ENCODE data around the gene PCDHB3.
"Not testable (repeated sequence)": the region's sequence is repeated elsewhere in the genome, so short reads cannot be mapped to it uniquely, and the experiment has no call there.

PCDHB3 gene

DNA sequence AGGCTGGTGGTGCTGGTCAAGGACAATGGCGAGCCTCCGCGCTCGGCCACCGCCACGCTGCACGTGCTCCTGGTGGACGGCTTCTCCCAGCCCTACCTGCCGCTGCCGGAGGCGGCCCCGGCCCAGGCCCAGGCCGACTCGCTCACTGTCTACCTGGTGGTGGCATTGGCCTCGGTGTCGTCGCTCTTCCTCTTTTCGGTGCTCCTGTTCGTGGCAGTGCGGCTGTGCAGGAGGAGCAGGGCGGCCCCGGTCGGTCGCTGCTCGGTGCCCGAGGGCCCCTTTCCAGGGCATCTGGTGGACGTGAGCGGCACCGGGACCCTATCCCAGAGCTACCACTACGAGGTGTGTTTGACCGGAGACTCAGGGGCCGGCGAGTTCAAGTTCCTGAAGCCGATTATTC lies 37.1 kb downstream of the PCDHB3 start:
- not testable (repeated sequence) for DNase-seq

DNA sequence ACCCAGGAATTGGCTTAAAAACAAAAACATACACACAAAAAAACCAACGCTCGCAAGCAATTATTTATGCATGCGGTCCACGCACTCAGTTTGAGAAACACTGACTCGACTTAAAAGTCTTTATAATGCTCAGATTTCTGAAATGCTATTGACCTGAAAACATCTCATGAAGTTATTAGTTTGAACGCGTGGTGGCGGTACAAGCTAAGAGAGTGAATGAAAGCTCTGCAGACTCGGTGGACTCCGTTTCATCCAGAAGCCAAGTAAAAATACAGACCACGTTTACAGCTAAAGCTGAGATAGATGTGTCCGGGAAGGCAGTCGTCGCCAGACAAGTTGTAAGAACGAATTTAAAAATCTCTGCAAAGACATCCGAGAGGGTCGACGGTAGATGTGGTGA lies 49.5 kb downstream of the PCDHB3 start, which contains the start of gene PCDHB6:
Gene PCDHB6, plus strand, starts transcription at position 246 of the 400 bp plus-strand sequence. CDS start 201 bp downstream, outside the sequence.
- no peak for DNase-seq

DNA sequence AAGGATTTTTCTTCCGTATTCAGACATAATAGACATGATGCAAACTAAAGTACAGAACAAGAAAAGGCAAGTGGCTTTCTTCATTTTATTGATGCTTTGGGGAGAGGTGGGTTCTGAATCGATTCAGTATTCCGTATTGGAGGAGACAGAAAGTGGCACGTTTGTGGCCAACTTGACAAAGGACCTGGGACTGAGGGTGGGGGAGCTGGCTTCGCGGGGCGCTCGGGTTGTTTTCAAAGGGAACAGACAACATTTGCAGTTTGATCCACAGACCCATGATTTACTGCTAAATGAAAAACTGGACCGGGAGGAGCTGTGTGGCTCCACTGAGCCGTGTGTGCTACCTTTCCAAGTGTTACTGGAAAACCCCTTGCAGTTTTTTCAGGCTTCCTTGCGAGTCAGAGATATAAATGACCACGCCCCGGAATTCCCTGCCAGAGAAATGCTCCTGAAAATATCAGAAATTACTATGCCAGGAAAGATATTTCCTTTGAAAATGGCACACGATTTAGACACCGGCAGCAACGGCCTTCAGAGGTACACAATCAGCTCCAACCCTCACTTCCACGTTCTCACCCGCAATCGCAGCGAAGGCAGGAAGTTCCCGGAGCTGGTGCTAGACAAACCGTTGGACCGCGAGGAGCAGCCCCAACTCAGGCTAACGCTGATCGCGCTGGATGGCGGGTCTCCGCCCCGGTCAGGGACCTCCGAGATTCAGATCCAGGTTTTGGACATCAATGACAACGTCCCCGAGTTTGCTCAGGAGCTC lies 50.1 kb downstream of the PCDHB3 start:
- no peak for DNase-seq

DNA sequence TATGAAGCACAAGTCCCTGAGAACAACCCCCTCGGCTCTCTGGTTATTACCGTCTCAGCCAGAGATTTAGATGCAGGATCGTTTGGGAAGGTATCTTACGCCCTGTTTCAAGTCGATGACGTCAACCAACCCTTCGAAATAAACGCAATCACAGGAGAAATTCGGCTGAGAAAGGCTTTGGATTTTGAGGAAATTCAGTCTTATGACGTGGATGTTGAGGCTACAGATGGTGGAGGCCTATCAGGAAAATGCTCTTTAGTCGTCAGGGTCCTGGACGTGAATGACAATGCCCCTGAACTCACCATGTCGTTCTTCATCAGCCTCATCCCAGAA lies 50.7 kb downstream of the PCDHB3 start:
- no peak for DNase-seq

- DNase-seq: not testable (repeated sequence)
These were observed 51.4 kb downstream of the PCDHB3 start for GRCh38 chr5:141151632-141152031.

- not testable (repeated sequence) for DNase-seq
These were observed 51.8 kb downstream of the PCDHB3 start for GRCh38 chr5:141152096-141152495.

Data from CD4-positive, alpha-beta T cell treated with Interleukin-17A for 1 hour (primary cell).